PFSK-1 (cell line): ENCODE measurements around the gene HSCB.

Source experiments
- FOXP2 ChIP-seq: optimal IDR thresholded peaks from 2 replicates; pipeline ENCODE3; 2011; ENCODE audit warnings: borderline replicate concordance, control low read depth, inconsistent platforms; ENCODE audit not compliant: insufficient read depth; ENCODE audit errors: extremely low read length, extremely low read depth
- POLR2AphosphoS5 ChIP-seq: IDR thresholded peaks from 2 replicates; pipeline ENCODE4 v1.6.1; 2012; ENCODE audit warnings: low read depth, mild to moderate bottlenecking, control low read depth, low read length, moderate library complexity
- REST ChIP-seq, 2 experiments: IDR thresholded peaks; 2 replicates each; pipeline versions ENCODE4 v1.6.1 to v1.8.0; 2011 to 2012; ENCODE audit warnings: low read depth in 2 of 2, low read length in 2 of 2, control low read depth in 1 of 2, inconsistent platforms in 1 of 2, mild to moderate bottlenecking in 1 of 2, moderate library complexity in 1 of 2; ENCODE audit not compliant: insufficient read depth in 1 of 2
- SIN3A ChIP-seq: IDR thresholded peaks from 2 replicates; pipeline ENCODE4 v1.6.1; 2012; ENCODE audit warnings: mild to moderate bottlenecking, low read length, moderate library complexity, borderline replicate concordance; ENCODE audit not compliant: insufficient read depth
- TAF1 ChIP-seq: IDR thresholded peaks from 2 replicates; pipeline ENCODE4 v1.6.1; 2012; ENCODE audit warnings: low read length, control low read depth, borderline replicate concordance; ENCODE audit not compliant: insufficient read depth

Gene HSCB

GRCh38 chr22:28715611-28716010 is 26.2 kb upstream of the HSCB start:
- TF ChIP-seq POLR2AphosphoS5 (no peak), FOXP2 (no peak)

GRCh38 chr22:28716686-28717085 is 25.2 kb upstream of the HSCB start:
- TF ChIP-seq SIN3A (no peak), POLR2AphosphoS5 (no peak), FOXP2 (no peak), TAF1 (no peak), REST (IDR thresholded peaks at IDR 0.05; ENCODE audit: insufficient read depth in 1 of 2, low read depth in 2 of 2, low read length in 2 of 2) (no peak)

GRCh38 chr22:28718044-28718443 is 23.8 kb upstream of the HSCB start:
- TF ChIP-seq TAF1 = no peak
- no peak for TF ChIP-seq REST (IDR thresholded peaks at IDR 0.05; ENCODE audit: insufficient read depth in 1 of 2, low read depth in 2 of 2, low read length in 2 of 2)
- no peak for TF ChIP-seq FOXP2
- TF ChIP-seq POLR2AphosphoS5 = no peak
- no peak for TF ChIP-seq SIN3A

- TF ChIP-seq TAF1 = no peak
- no peak for TF ChIP-seq REST (IDR thresholded peaks at IDR 0.05; ENCODE audit: insufficient read depth in 1 of 2, low read depth in 2 of 2, low read length in 2 of 2)
- TF ChIP-seq POLR2AphosphoS5 = no peak
- no peak for TF ChIP-seq FOXP2
- TF ChIP-seq SIN3A = no peak
Observed at GRCh38 chr22:28728002-28728401, 13.8 kb upstream of the HSCB start.

GRCh38 chr22:28728621-28729313 is 13.1 kb upstream of the HSCB start:
- TF ChIP-seq FOXP2 (no peak), TAF1 (no peak), SIN3A (no peak), REST (IDR thresholded peaks at IDR 0.05; ENCODE audit: insufficient read depth in 1 of 2, low read depth in 2 of 2, low read length in 2 of 2) (no peak), POLR2AphosphoS5 (no peak)

GRCh38 chr22:28730179-28730578 is 11.7 kb upstream of the HSCB start:
- no peak for TF ChIP-seq POLR2AphosphoS5
- TF ChIP-seq REST (IDR thresholded peaks at IDR 0.05; ENCODE audit: insufficient read depth in 1 of 2, low read depth in 2 of 2, low read length in 2 of 2) = no peak
- no peak for TF ChIP-seq FOXP2
- no peak for TF ChIP-seq TAF1
